Prostate gland (tissue), 2 donors: ENCODE results near the gene BTBD17. TPM values are rescaled to one million over a fixed set of nuclear protein-coding genes. Genes with fewer than 3 reads are reported as not detected.
"Not testable (repeated sequence)": the region's sequence is repeated elsewhere in the genome, so short reads cannot be mapped to it uniquely, and the experiment has no call there.

Experiments used
- DNase-seq: peaks from one replicate; pipeline ENCODE4 v3.0.0-alpha.2; 2019; ENCODE audit warnings: low spot score
- H3K27ac ChIP-seq, 2 donors: fragments of 200-600 bp; sonication (generic); 2 replicates each; pipeline ENCODE4 v1.5.1; 2017 to 2019
- H3K27me3 ChIP-seq: fragments of 200-600 bp; sonication (generic); replicated peaks from 2 replicates; pipeline ENCODE4 v1.5.1; 2019; ENCODE audit not compliant: insufficient read depth
- H3K36me3 ChIP-seq, 2 donors: fragments of 200-600 bp; sonication (generic); 1 replicate in 1 of 2; 2 replicates in 1 of 2; pipeline versions ENCODE4 v1.5.1 to v1.8.1; 2017 to 2019
- H3K4me1 ChIP-seq: fragments of 200-600 bp; sonication (generic); replicated peaks from 2 replicates; pipeline ENCODE4 v1.5.1; 2019
- H3K4me3 ChIP-seq, 2 donors: fragments of 200-600 bp; sonication (generic); 2 replicates each; pipeline ENCODE4 v1.5.1; 2017 to 2019
- H3K9me3 ChIP-seq: fragments of 200-600 bp; sonication (generic); 2 replicates; pipeline ENCODE4 v1.5.1; 2017
- POLR2A ChIP-seq: fragments of 450-650 bp; IDR thresholded peaks from one replicate; pipeline ENCODE4 v1.6.1; 2016; ENCODE audit warnings: antibody characterized with exemption, mild to moderate bottlenecking
- POLR2AphosphoS5 ChIP-seq: sonication (generic); formaldehyde crosslinking; IDR thresholded peaks from one replicate; pipeline ENCODE4 v1.6.1; 2017; ENCODE audit warnings: antibody characterized with exemption
- WGBS: methylation state at CpG from one replicate; pipeline ENCODE4 v1.1.5; 2018; 5-methylcytosine and 5-hydroxymethylcytosine counted together
- intact Hi-C: fragments of 100-400 bp; cut with DNase I; formaldehyde crosslinking; loops from one replicate; pipeline ENCODE4 v1.14.2; 2022
- total RNA-seq, 2 donors: library from RNA; depleted of rRNA; stranded (reverse); fragments of >200 nt; gene quantifications; one replicate each; pipeline ENCODE4 v1.1.0, GENCODE V29; 2016
- TF ChIP-seq, protein P1 (sequence below), 4 experiments: fragments of 200-600 bp in 2 of 4; fragments of 450-650 bp in 2 of 4; sonication (generic) in 2 of 4; IDR thresholded peaks; 1 replicate in 3 of 4; 2 replicates in 1 of 4; pipeline ENCODE4 v1.5.1; 2016 to 2019; ENCODE audit warnings: antibody characterized with exemption in 4 of 4, mild to moderate bottlenecking in 2 of 4, moderate library complexity in 2 of 4

Gene BTBD17
- total RNA-seq, 2 donors from 2014 or later, result not detected

DNA sequence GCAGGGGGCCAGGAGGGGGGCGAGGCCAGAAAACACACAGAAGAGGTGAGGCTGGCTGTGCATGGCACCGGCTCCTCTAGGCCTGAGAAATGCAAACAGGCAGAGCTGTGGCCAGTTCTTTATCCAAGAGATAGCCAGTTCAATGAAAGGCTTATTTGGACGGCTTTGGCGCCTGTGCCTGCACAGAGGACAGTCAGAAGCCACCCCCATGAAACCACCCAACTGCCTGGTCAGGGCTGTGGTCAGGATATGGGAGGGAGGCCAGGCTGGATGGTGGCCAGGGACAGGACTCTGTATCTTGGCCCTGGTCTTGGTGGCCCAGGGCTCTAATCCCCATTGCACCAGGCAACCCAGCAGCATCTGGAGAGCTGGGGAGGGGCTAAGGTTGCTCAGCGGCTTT, 45.7 kb upstream of the BTBD17 start:
- no peak overlapping the region for H3K4me3 ChIP-seq
- DNase-seq, result no peak
- no peaks in the 10 kb centered on the region for H3K4me1 ChIP-seq
- intact Hi-C loops, result no loop called here
- WGBS, result 86% methylated on average over 5 of the region's 5 CpGs
- no peaks in the 10 kb centered on the region for H3K36me3 ChIP-seq
- H3K27ac ChIP-seq, result no peak overlapping the region
- no peaks in the 10 kb centered on the region for H3K9me3 ChIP-seq
- H3K27me3 ChIP-seq, result no peaks in the 10 kb centered on the region
- TF ChIP-seq POLR2AphosphoS5 (no peak), POLR2A (no peak)
- TF ChIP-seq, protein P1, sequence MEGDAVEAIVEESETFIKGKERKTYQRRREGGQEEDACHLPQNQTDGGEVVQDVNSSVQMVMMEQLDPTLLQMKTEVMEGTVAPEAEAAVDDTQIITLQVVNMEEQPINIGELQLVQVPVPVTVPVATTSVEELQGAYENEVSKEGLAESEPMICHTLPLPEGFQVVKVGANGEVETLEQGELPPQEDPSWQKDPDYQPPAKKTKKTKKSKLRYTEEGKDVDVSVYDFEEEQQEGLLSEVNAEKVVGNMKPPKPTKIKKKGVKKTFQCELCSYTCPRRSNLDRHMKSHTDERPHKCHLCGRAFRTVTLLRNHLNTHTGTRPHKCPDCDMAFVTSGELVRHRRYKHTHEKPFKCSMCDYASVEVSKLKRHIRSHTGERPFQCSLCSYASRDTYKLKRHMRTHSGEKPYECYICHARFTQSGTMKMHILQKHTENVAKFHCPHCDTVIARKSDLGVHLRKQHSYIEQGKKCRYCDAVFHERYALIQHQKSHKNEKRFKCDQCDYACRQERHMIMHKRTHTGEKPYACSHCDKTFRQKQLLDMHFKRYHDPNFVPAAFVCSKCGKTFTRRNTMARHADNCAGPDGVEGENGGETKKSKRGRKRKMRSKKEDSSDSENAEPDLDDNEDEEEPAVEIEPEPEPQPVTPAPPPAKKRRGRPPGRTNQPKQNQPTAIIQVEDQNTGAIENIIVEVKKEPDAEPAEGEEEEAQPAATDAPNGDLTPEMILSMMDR (IDR thresholded peaks at IDR 0.05), result no peak

DNA sequence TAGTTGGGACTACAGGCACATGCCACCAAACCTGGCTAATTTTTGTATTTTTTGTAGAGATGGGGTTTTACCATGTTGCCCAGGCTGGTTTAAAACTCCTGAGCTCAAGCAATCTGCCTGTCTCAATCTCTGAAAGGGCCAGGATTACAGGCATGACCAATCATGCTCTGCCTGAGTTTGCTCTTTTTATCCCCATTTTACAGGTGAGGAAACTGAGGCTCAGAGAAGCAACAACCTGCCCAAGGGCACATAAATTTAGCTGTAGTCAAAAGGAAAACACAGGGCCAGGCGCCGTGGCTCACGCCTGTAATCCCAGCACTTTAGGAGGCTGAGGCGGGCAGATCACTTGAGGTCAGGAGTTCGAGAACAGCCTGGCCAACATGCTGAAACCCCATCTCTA, 43.6 kb upstream of the BTBD17 start:
- 94% methylated on average over 5 of the region's 5 CpGs for WGBS

DNA sequence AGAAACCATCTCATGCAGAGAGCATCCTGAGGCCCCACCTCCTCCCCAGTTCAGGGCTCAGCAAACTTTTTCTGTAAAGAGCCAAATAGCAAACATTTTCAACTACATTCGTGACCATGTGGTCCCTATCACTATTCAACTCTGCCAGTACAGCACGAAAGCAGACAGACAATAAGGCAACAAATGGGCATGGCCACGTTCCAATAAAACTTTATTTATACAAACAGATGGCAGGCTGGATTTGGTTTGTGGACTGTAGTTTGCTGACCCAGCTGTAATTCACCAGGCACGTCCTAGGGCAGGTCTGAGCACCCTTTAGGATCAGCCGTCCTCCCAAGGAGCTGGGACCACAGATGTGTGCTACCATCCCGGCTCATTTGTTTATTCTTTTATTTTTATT, 43.1 kb upstream of the BTBD17 start:
- intact Hi-C loops, result no loop called here
- Histone ChIP-seq H3K27ac (no peak overlapping the region), H3K9me3 (no peaks in the 10 kb centered on the region), H3K27me3 (no peaks in the 10 kb centered on the region), H3K36me3 (no peaks in the 10 kb centered on the region), H3K4me3 (no peak overlapping the region), H3K4me1 (no peaks in the 10 kb centered on the region)
- DNase-seq, result no peak
- WGBS, result 77% methylated on average over 6 of the region's 6 CpGs
- TF ChIP-seq, protein P1 (IDR thresholded peaks at IDR 0.05), result no peak
- TF ChIP-seq POLR2AphosphoS5 (no peak), POLR2A (no peak)

More for the DNA sequence above, 43.6 kb upstream of the BTBD17 start:
- DNase-seq, H3K27ac ChIP-seq, H3K36me3 ChIP-seq, intact Hi-C loops, H3K4me1 ChIP-seq, H3K4me3 ChIP-seq, H3K27me3 ChIP-seq, H3K9me3 ChIP-seq: not testable (repeated sequence)

DNA sequence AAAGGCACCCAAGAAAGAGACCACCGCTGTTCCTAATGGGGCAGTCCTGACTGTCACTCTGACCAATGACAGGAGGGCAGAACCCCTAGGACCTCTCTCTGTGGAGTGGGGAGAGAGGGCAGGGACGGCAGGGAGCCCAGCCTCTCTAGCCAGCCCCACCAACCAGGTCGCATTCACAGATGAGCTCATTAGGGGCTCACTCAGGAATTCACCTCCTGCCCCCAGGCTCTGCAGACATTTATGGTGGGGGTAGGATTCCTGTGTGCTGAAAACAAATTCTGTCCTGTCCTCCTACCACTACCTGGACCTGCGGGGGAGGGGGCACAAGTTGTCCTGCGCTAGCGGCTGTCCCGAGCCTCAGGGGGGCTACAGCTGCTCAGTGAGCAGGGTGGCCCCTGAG, 42.5 kb upstream of the BTBD17 start:
- Histone ChIP-seq H3K4me3 (no peak overlapping the region), H3K9me3 (no peaks in the 10 kb centered on the region), H3K36me3 (no peaks in the 10 kb centered on the region), H3K27ac (no peak overlapping the region), H3K4me1 (no peaks in the 10 kb centered on the region), H3K27me3 (no peaks in the 10 kb centered on the region)
- TF ChIP-seq POLR2AphosphoS5 (no peak), POLR2A (no peak)
- TF ChIP-seq, protein P1 (IDR thresholded peaks at IDR 0.05), result no peak
- DNase-seq, result no peak
- 35% methylated on average over 6 of the region's 7 CpGs for WGBS
- intact Hi-C loops, result no loop called here

DNA sequence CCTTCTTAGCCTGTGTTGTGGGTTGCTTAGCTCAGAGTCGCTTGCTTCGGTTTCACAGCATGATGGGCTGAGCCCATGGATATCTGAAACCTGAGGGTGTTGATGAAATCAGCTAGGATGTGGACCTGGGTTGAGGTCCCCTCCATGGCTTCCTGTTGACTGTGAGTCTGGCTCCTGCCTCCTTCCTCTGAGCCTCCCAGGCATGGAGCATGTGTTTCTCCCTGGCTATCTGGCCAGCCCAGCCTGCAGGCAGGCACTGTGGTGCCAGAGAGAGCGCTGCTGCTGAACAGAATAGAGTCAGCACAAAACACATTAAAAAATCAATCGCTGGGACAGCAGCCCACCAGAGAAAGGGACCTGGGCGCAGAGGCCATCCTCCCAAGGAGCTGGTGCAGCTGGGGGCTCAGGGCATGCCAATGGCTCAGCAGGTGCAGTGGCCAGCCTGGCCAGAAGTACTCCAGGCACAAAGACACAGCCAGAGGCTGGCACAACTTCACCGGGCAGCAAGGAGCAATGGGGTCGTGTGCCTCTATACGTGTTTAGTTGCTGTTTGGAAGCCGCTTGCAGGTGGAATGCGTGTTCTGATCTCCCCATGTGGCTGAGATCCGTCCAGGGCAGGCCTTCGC, 42.0 kb upstream of the BTBD17 start:
- Histone ChIP-seq H3K4me1 (no peaks in the 10 kb centered on the region), H3K36me3 (no peaks in the 10 kb centered on the region), H3K27me3 (no peaks in the 10 kb centered on the region), H3K9me3 (no peaks in the 10 kb centered on the region), H3K27ac (no peak overlapping the region), H3K4me3 (no peak overlapping the region)
- TF ChIP-seq POLR2AphosphoS5 (no peak), POLR2A (no peak)
- TF ChIP-seq, protein P1 (IDR thresholded peaks at IDR 0.05), result no peak
- intact Hi-C loops, result no loop called here
- DNase-seq, result no peak
- WGBS, result 83% methylated on average over 12 of the region's 12 CpGs
